ENCODE data around the gene CD160. TPM values are rescaled to one million over a fixed set of nuclear protein-coding genes. Genes with fewer than 3 reads are reported as not detected.
"Not testable (repeated sequence)": the region's sequence is repeated elsewhere in the genome, so short reads cannot be mapped to it uniquely, and the experiment has no call there.

The CD160 gene
- total RNA-seq, 1 donor from 2014 or later, result not detected

DNA sequence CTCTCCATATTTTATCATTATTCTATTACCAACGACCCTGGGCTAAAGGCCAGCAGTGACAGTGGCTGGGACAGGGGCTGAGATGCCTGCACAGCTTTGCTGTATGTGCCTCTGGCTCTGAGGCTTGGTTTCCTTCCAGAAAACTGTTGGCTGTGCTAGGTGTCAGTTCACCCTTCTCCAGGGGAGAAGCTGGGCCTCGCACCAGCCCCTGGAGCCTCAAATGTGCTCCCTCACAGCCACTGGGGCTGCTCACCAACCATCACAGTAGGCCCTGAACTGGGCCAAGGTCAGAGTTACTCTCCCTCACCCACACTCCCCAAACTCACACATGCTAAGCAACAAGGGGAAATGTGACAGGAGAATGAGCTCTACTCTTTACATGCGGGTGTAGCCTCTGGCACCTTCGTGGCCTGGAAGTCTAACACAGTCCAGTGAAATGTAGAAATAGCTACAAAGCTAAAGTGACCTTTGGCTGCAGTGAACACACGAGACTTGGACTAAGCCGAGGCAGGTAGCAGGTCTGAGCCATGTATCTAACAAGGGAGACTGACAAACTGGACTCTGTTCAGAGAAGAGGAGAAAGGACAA, 4.7 kb upstream of the CD160 start:
- H3K27ac Mint-ChIP-seq (ENCODE audit: unreplicated experiment), result no peak overlapping the region
- peaks cover 13% of the 10 kb centered on the region for H3K4me1 Mint-ChIP-seq (ENCODE audit: unreplicated experiment)
- H3K36me3 Mint-ChIP-seq (ENCODE audit: unreplicated experiment), result no peaks in the 10 kb centered on the region
- TF ChIP-seq, protein P1, sequence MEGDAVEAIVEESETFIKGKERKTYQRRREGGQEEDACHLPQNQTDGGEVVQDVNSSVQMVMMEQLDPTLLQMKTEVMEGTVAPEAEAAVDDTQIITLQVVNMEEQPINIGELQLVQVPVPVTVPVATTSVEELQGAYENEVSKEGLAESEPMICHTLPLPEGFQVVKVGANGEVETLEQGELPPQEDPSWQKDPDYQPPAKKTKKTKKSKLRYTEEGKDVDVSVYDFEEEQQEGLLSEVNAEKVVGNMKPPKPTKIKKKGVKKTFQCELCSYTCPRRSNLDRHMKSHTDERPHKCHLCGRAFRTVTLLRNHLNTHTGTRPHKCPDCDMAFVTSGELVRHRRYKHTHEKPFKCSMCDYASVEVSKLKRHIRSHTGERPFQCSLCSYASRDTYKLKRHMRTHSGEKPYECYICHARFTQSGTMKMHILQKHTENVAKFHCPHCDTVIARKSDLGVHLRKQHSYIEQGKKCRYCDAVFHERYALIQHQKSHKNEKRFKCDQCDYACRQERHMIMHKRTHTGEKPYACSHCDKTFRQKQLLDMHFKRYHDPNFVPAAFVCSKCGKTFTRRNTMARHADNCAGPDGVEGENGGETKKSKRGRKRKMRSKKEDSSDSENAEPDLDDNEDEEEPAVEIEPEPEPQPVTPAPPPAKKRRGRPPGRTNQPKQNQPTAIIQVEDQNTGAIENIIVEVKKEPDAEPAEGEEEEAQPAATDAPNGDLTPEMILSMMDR (IDR thresholded peaks at IDR 0.05), result no peak
- H3K9me3 Mint-ChIP-seq (ENCODE audit: unreplicated experiment), result no peaks in the 10 kb centered on the region
- DNase-seq (ENCODE audit: extremely low spot score, unreplicated experiment), result no peak
- no peak overlapping the region for H3K4me3 Mint-ChIP-seq (ENCODE audit: unreplicated experiment)
- H3K27me3 Mint-ChIP-seq (ENCODE audit: unreplicated experiment), result no peaks in the 10 kb centered on the region

- peak overlapping the region; percentile 6 for H3K27ac Mint-ChIP-seq (ENCODE audit: unreplicated experiment)
- H3K36me3 Mint-ChIP-seq (ENCODE audit: unreplicated experiment), result no peaks in the 10 kb centered on the region
- H3K4me3 Mint-ChIP-seq (ENCODE audit: unreplicated experiment), result no peak overlapping the region
- H3K4me1 Mint-ChIP-seq (ENCODE audit: unreplicated experiment), result peaks cover 27% of the 10 kb centered on the region
- TF ChIP-seq, protein P1 (IDR thresholded peaks at IDR 0.05), result no peak
- no peaks in the 10 kb centered on the region for H3K9me3 Mint-ChIP-seq (ENCODE audit: unreplicated experiment)
- no peaks in the 10 kb centered on the region for H3K27me3 Mint-ChIP-seq (ENCODE audit: unreplicated experiment)
- no peak for DNase-seq (ENCODE audit: extremely low spot score, unreplicated experiment)
Observed at GRCh38 chr1:145716641-145717345, 2.5 kb upstream of the CD160 start.

DNA sequence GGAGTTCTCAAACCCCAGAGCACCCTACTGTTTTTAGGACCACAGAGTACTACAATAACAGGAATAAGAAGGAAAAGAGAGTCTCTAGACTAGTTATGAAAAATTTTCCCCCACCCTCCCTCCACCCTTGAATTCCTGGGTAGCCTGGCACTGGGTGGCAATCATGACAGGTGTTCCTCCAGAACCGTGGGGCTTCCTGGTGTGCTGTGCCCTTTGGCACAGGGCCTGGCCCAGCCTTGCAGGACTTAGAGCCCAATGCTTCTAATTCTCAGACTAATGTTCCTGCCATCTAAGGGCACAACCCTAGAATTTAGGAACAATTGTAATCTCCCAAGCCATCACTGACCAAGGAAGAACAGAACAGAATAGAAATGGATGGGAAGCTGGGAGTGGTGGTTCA, 1.5 kb upstream of the CD160 start:
- H3K27me3 Mint-ChIP-seq (ENCODE audit: unreplicated experiment), result no peaks in the 10 kb centered on the region
- H3K36me3 Mint-ChIP-seq (ENCODE audit: unreplicated experiment), result no peaks in the 10 kb centered on the region
- H3K4me3 Mint-ChIP-seq (ENCODE audit: unreplicated experiment), result no peak overlapping the region
- no peaks in the 10 kb centered on the region for H3K9me3 Mint-ChIP-seq (ENCODE audit: unreplicated experiment)
- peaks cover 27% of the 10 kb centered on the region for H3K4me1 Mint-ChIP-seq (ENCODE audit: unreplicated experiment)
- TF ChIP-seq, protein P1 (IDR thresholded peaks at IDR 0.05), result no peak
- no peak overlapping the region for H3K27ac Mint-ChIP-seq (ENCODE audit: unreplicated experiment)
- no peak for DNase-seq (ENCODE audit: extremely low spot score, unreplicated experiment)

- not testable (repeated sequence) for H3K36me3 Mint-ChIP-seq (ENCODE audit: unreplicated experiment); DNase-seq (ENCODE audit: extremely low spot score, unreplicated experiment); H3K9me3 Mint-ChIP-seq (ENCODE audit: unreplicated experiment); H3K27me3 Mint-ChIP-seq (ENCODE audit: unreplicated experiment); H3K27ac Mint-ChIP-seq (ENCODE audit: unreplicated experiment); H3K4me3 Mint-ChIP-seq (ENCODE audit: unreplicated experiment)
- H3K4me1 Mint-ChIP-seq (ENCODE audit: unreplicated experiment), result peaks cover 27% of the 10 kb centered on the region
Observed at GRCh38 chr1:145718465-145718864, 834 bp upstream of the CD160 start.

GRCh38 chr1:145720556-145720877, 1.2 kb downstream of the CD160 start:
- no peak overlapping the region for H3K27ac Mint-ChIP-seq (ENCODE audit: unreplicated experiment)
- TF ChIP-seq, protein P1 (IDR thresholded peaks at IDR 0.05), result no peak

More at GRCh38 chr1:145720556-145720877, 1.2 kb downstream of the CD160 start:
- no peak for DNase-seq (ENCODE audit: extremely low spot score, unreplicated experiment)
- Mint-ChIP-seq H3K4me1 (ENCODE audit: unreplicated experiment) (peaks cover 27% of the 10 kb centered on the region), H3K9me3 (ENCODE audit: unreplicated experiment) (no peaks in the 10 kb centered on the region), H3K4me3 (ENCODE audit: unreplicated experiment) (no peak overlapping the region), H3K27me3 (ENCODE audit: unreplicated experiment) (no peaks in the 10 kb centered on the region), H3K36me3 (ENCODE audit: unreplicated experiment) (no peaks in the 10 kb centered on the region)

All from osteocyte (in vitro differentiated cells).